Thyroid gland (tissue), 4 donors: ENCODE measurements around the gene HSD11B2. TPM values are rescaled to one million over a fixed set of nuclear protein-coding genes. Genes with fewer than 3 reads are reported as not detected.
A peak's percentile ranks its signal among the peaks of the same experiment; 100 is the strongest.

ENCODE experiments used
- DNase-seq, 2 donors: peaks; one replicate each; pipeline ENCODE4 v3.0.0-alpha.2; 2019
- H3K27ac ChIP-seq, 3 donors: fragments of 200-600 bp; sonication (generic); 1 replicate in 2 of 3; 2 replicates in 1 of 3; pipeline ENCODE4 v1.5.1; 2016 to 2019; ENCODE audit warnings: mild to moderate bottlenecking in 1 of 3, moderate library complexity in 1 of 3
- H3K27me3 ChIP-seq: fragments of 200-600 bp; sonication (generic); one replicate; pipeline ENCODE4 v1.5.1; 2019
- H3K36me3 ChIP-seq, 2 donors: fragments of 200-600 bp; sonication (generic); one replicate each; pipeline ENCODE4 v1.5.1; 2016 to 2019
- H3K4me1 ChIP-seq, 2 donors: fragments of 200-600 bp; sonication (generic); one replicate each; pipeline ENCODE4 v1.5.1; 2017 to 2019
- H3K4me3 ChIP-seq, 3 donors: fragments of 200-600 bp; sonication (generic); replicated peaks in 1 of 3; 1 replicate in 2 of 3; 2 replicates in 1 of 3; pipeline ENCODE4 v1.5.1; 2016; ENCODE audit warnings: mild to moderate bottlenecking in 1 of 3
- H3K9me3 ChIP-seq: fragments of 200-600 bp; sonication (generic); one replicate; pipeline ENCODE4 v1.5.1; 2017
- POLR2A ChIP-seq, 2 donors: fragments of 450-650 bp; IDR thresholded peaks; one replicate each; pipeline ENCODE4 v1.6.1; 2017; ENCODE audit warnings: antibody characterized with exemption in 2 of 2, mild to moderate bottlenecking in 2 of 2, moderate library complexity in 1 of 2
- WGBS, 2 donors: methylation state at CpG; one replicate each; pipeline ENCODE4 v1.1.5; 2017; 5-methylcytosine and 5-hydroxymethylcytosine counted together
- intact Hi-C: fragments of 100-400 bp; cut with DNase I; formaldehyde crosslinking; loops from one replicate; pipeline ENCODE4 v1.15.1; 2023
- total RNA-seq, 4 donors: library from RNA; depleted of rRNA; stranded (reverse); fragments of >200 nt; gene quantifications; one replicate each; pipeline ENCODE4 v1.2.3, GENCODE V29; 2016
- TF ChIP-seq, protein P1 (sequence below), 6 experiments: fragments of 200-600 bp in 3 of 6; fragments of 450-650 bp in 3 of 6; sonication (generic) in 3 of 6; IDR thresholded peaks; one replicate each; pipeline ENCODE4 v1.5.1; 2016 to 2019; ENCODE audit warnings: antibody characterized with exemption in 6 of 6, mild to moderate bottlenecking in 2 of 6, inconsistent platforms in 1 of 6, moderate library complexity in 1 of 6

The HSD11B2 gene
- total RNA-seq, 4 donors from 2014 or later: 4.6 to 11.9 (median 9.0) TPM

DNA sequence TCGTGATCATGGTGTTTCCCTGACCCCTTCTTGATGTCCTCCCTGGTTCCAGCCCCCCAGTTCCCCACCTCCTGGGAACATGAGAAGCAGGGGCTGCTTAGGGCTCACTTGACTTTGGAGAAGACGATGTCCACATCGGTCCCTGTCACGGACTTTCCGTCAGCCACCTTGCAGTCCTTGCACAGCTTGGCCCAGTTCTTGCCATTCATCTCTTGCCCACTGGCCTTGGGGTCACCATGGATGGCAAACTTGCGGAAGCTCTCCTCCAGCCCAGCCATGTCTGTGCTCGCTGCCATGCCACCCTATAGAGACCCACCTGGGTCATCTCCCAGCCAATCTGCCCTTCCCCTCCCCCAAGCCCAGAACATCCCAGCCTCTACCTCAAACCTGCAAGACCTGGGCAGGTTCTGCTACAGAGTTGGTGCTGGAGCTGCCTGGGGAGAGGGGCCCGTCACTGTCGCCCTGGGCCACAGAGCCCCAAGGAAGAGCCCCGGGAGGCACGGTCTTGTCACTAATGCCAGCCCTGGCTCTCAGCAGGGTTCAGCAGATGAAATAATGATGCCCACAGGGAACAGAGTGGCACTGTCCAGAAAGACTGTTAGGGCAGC lies 40.0 kb upstream of the HSD11B2 start:
- no peak overlapping the region for H3K4me3 ChIP-seq
- intact Hi-C loops: no loop called here
- no peak for DNase-seq

DNA sequence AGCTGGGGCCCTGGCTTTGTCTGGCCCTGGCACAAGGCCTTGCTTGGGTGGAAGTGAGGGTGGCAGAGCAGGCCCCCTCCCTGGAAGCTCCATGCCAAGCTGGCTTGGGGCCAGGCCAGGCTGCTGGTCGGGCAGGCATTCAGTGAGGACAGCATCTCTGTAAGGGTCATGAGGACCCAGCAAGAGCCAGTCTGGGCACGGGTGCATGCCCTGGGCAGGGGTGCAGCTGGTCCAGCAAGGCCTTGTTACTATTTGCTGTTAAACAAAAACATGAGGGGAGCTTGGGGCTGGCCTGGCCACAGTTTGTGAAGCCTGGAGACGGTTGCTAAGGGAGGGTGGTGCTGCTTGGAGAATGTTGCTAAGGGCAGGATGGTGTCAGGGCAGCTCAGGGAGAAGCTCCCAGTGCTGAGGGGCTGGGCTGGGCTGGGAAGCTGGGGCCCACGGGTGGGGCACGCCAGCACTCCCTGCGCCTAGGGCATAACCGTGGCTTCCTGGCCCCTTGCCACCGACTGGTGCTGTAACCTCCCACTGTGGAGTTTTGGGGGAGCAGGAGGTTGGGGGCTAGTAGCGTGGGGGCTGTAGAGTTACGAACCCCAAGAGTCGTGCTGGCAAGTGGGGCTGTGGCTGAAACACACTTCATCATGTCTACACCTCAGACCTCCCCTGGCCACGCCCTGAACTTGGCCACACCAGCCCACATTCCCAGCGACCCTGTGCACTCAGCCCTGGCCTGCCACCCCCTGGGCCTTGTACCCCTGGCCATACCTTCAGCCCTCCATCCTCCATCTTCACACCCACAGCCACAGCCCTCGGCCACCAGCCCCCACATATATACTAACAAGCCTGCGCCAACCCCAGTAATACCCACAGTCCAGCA lies 39.3 kb upstream of the HSD11B2 start:
- Histone ChIP-seq H3K36me3 (no peaks in the 10 kb centered on the region), H3K27ac (no peak overlapping the region), H3K9me3 (no peaks in the 10 kb centered on the region), H3K27me3 (no peaks in the 10 kb centered on the region), H3K4me3 (no peak overlapping the region), H3K4me1 (peaks cover 22 to 50% of the 10 kb centered on the region in 2 donors)
- WGBS, 2 donors: 70 to 75% methylated on average over 7 to 15 of the region's 15 CpGs
- no peak for DNase-seq
- TF ChIP-seq, protein P1, sequence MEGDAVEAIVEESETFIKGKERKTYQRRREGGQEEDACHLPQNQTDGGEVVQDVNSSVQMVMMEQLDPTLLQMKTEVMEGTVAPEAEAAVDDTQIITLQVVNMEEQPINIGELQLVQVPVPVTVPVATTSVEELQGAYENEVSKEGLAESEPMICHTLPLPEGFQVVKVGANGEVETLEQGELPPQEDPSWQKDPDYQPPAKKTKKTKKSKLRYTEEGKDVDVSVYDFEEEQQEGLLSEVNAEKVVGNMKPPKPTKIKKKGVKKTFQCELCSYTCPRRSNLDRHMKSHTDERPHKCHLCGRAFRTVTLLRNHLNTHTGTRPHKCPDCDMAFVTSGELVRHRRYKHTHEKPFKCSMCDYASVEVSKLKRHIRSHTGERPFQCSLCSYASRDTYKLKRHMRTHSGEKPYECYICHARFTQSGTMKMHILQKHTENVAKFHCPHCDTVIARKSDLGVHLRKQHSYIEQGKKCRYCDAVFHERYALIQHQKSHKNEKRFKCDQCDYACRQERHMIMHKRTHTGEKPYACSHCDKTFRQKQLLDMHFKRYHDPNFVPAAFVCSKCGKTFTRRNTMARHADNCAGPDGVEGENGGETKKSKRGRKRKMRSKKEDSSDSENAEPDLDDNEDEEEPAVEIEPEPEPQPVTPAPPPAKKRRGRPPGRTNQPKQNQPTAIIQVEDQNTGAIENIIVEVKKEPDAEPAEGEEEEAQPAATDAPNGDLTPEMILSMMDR (IDR thresholded peaks at IDR 0.05): no peak
- TF ChIP-seq POLR2A (IDR thresholded peaks at IDR 0.05): no peak
- intact Hi-C loops: no loop called here

More for the DNA sequence above, 40.0 kb upstream of the HSD11B2 start:
- H3K27ac ChIP-seq: no peak overlapping the region
- H3K4me1 ChIP-seq: peaks cover 15 to 42% of the 10 kb centered on the region in 2 donors
- H3K27me3 ChIP-seq: no peaks in the 10 kb centered on the region
- no peaks in the 10 kb centered on the region for H3K36me3 ChIP-seq
- TF ChIP-seq, protein P1 (IDR thresholded peaks at IDR 0.05): no peak
- no peak for TF ChIP-seq POLR2A (IDR thresholded peaks at IDR 0.05)
- 83 to 96% methylated on average over 7 to 8 of the region's 11 CpGs for WGBS, 2 donors
- no peaks in the 10 kb centered on the region for H3K9me3 ChIP-seq

DNA sequence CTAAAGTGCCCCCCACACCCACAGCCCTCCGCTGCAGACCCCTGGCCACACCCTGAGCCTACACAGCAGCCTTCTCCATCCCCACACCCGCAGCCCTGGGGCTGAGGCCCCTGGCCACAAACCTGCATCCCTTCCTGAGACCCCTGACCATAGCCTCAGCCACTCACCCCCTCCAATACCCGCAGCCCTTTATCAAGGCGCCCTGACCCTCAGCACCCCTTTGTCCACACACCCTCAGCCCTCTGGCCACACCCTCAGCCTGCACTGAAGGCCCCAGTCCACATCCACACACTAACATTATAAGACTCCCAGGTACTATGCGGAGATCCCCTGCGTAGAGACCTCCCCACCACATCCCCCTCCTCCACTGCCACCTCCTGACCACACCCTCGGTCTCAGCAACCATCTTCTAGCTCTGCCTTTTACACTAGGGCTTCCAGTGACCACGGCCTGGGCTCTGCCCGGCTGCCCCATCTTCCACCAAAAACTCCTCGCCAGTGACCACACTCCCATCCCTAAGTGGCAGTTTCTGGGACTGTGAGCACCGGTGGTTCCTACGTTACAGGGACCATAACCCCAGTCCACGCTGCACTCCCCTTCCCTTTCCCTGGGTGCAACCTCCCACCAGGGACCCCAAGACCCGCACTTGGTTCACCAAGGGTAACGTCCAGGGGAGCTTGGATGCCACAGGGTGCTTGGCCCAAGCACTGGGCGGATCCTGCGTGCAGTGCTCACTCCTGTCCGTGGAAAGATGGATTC lies 38.4 kb upstream of the HSD11B2 start:
- TF ChIP-seq, protein P1 (IDR thresholded peaks at IDR 0.05): no peak
- no peak for TF ChIP-seq POLR2A (IDR thresholded peaks at IDR 0.05)
- intact Hi-C loops: no loop called here
- Histone ChIP-seq H3K27me3 (no peaks in the 10 kb centered on the region), H3K9me3 (no peaks in the 10 kb centered on the region), H3K27ac (no peak overlapping the region), H3K4me1 (peaks cover 23 to 58% of the 10 kb centered on the region in 2 donors), H3K4me3 (no peak overlapping the region), H3K36me3 (no peaks in the 10 kb centered on the region)
- 79 to 83% methylated on average over 17 to 18 of the region's 18 CpGs for WGBS, 2 donors
- DNase-seq: no peak

DNA sequence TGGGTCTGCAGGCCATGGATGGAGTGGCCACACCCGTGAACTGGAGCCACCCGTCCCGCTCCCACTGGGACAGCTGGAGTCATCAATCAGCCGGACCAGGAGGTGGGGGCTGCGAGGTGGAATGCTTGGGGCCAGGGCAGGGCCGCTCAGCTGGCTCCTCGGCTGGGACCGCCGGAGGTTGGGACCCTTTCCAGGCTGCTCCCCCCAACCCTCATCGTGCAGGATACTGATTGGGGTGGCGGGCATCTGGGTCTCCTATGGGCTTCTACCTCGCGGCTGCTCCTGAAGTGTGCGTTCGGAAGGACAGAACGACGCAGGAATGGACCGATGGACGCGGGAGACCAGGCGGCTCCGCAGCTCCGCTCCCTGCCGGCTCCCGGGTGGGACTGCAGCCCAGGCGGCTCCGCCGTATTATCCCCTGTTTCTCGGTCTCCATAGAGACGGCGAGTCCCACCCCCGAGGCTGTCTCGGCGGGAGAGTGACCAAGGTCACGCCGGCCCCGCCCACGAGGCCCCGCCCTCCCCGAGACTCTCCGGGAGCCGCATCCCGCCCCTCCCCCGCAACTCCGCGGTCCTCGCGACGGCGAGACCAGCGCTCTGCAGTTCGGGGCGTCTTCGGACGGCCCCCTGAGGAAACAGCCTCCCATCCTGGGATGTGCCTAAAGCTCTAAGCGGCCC lies 37.7 kb upstream of the HSD11B2 start, which contains the start of gene TPPP3:
TPPP3 (minus strand) TSS at position 388 of the 677 bp plus-strand sequence. CDS start 2,387 bp downstream, outside the sequence.
- Histone ChIP-seq H3K27me3 (no peaks in the 10 kb centered on the region), H3K4me3 (peak within 1 kb of the TSS in 1 of 3 donors; percentile 20)
- WGBS, 2 donors: 0 to 1% methylated on average over 2 to 17 of the region's 56 CpGs

More for the DNA sequence above, 37.7 kb upstream of the HSD11B2 start, which contains the start of gene TPPP3:
- peak; percentile 72 to 75 for DNase-seq
- peaks cover 23 to 63% of the 10 kb centered on the region in 2 donors for H3K4me1 ChIP-seq
- no peaks in the 10 kb centered on the region for H3K36me3 ChIP-seq
- TF ChIP-seq, protein P1 (IDR thresholded peaks at IDR 0.05): peak in 5 of 6 experiments; percentile 25 to 66 (median 45)
- no peak for TF ChIP-seq POLR2A (IDR thresholded peaks at IDR 0.05)
- H3K9me3 ChIP-seq: no peaks in the 10 kb centered on the region
- peak within 1 kb of the TSS in 2 of 3 donors; percentile 26 to 46 for H3K27ac ChIP-seq
- intact Hi-C loops: no loop called here
